CD14-positive monocyte (primary cell): ENCODE results near the gene ETDA. TPM values are rescaled to one million over a fixed set of nuclear protein-coding genes. Genes with fewer than 3 reads are reported as not detected.
"Not testable (repeated sequence)": the region's sequence is repeated elsewhere in the genome, so short reads cannot be mapped to it uniquely, and the experiment has no call there.

ENCODE experiments used
- DNase-seq, 3 donors: peaks; one replicate each; pipeline ENCODE4 v3.0.0-alpha.2; 2011 to 2022
- H2AFZ ChIP-seq: 2 replicates; pipeline ENCODE4 v1.6.0; 2012; ENCODE audit warnings: mild to moderate bottlenecking, low read depth, low read length, inconsistent platforms; ENCODE audit not compliant: insufficient read depth, poor library complexity, severe bottlenecking
- H3K27ac ChIP-seq, 2 donors: 1 replicate in 1 of 2; 2 replicates in 1 of 2; pipeline ENCODE4 v1.5.1; 2012 to 2013; ENCODE audit warnings: low read length in 2 of 2, control low read depth in 1 of 2, inconsistent platforms in 1 of 2, low read depth in 1 of 2, mild to moderate bottlenecking in 1 of 2
- H3K27me3 ChIP-seq, 2 donors: one replicate each; pipeline versions ENCODE4 v1.6.0 to v1.6.1; 2011 to 2013; ENCODE audit warnings: low read length in 2 of 2; ENCODE audit not compliant: control insufficient read depth in 2 of 2, insufficient read depth in 2 of 2
- H3K36me3 ChIP-seq, 2 donors: replicated peaks in 1 of 2; 1 replicate in 1 of 2; 2 replicates in 1 of 2; pipeline versions ENCODE4 v1.5.1 to v1.6.1; 2012 to 2013; ENCODE audit warnings: low read length in 2 of 2, control low read depth in 1 of 2, inconsistent platforms in 1 of 2, mild to moderate bottlenecking in 1 of 2; ENCODE audit not compliant: insufficient read depth in 2 of 2, control insufficient read depth in 1 of 2
- H3K4me1 ChIP-seq, 2 donors: 1 replicate in 1 of 2; 2 replicates in 1 of 2; pipeline versions ENCODE4 v1.5.1 to v1.6.1; 2012 to 2013; ENCODE audit warnings: low read length in 2 of 2, control low read depth in 1 of 2, inconsistent platforms in 1 of 2, mild to moderate bottlenecking in 1 of 2, moderate library complexity in 1 of 2; ENCODE audit not compliant: insufficient read depth in 2 of 2, control insufficient read depth in 1 of 2
- H3K4me2 ChIP-seq: replicated peaks from 2 replicates; pipeline ENCODE3; 2012; ENCODE audit warnings: low read length, moderate library complexity, mild to moderate bottlenecking; ENCODE audit not compliant: poor library complexity, severe bottlenecking; ENCODE audit errors: extremely low read depth
- H3K4me3 ChIP-seq, 3 experiments: fragments of 200-600 bp in 1 of 3; sonication (generic) in 1 of 3; replicated peaks in 1 of 3; 1 replicate in 2 of 3; 2 replicates in 1 of 3; pipeline ENCODE4 v1.5.1; 2011 to 2013; ENCODE audit warnings: low read length in 3 of 3, mild to moderate bottlenecking in 3 of 3, control low read depth in 2 of 3, low read depth in 2 of 3, inconsistent platforms in 1 of 3, moderate library complexity in 1 of 3
- H3K79me2 ChIP-seq: 2 replicates; pipeline ENCODE4 v1.6.0; 2012; ENCODE audit warnings: mild to moderate bottlenecking, control low read depth, inconsistent platforms, low read length, moderate library complexity; ENCODE audit not compliant: insufficient read depth
- H3K9ac ChIP-seq: 2 replicates; pipeline ENCODE4 v1.6.0; 2017; ENCODE audit warnings: low read length, mild to moderate bottlenecking; ENCODE audit not compliant: insufficient read depth, poor library complexity, severe bottlenecking
- H3K9me3 ChIP-seq, 2 donors: replicated peaks in 1 of 2; 1 replicate in 1 of 2; 2 replicates in 1 of 2; pipeline versions ENCODE4 v1.5.1 to v1.6.1; 2012 to 2013; ENCODE audit warnings: low read length in 2 of 2, control low read depth in 1 of 2; ENCODE audit not compliant: control insufficient read depth in 1 of 2, insufficient read depth in 1 of 2
- H4K20me1 ChIP-seq: 2 replicates; pipeline ENCODE4 v1.6.0; 2012; ENCODE audit warnings: mild to moderate bottlenecking, low read length, control low read depth, moderate library complexity; ENCODE audit not compliant: insufficient read depth
- H3K27ac Mint-ChIP-seq, 7 donors: one replicate each; pipeline ENCODE4 v1.8.0; 2020; ENCODE audit warnings: mild to moderate bottlenecking in 7 of 7, mixed read lengths in 7 of 7, moderate library complexity in 6 of 7, inconsistent platforms in 2 of 7
- H3K27me3 Mint-ChIP-seq, 3 donors: one replicate each; pipeline ENCODE4 v1.8.0; 2021 to 2022; ENCODE audit warnings: low read depth in 3 of 3, mild to moderate bottlenecking in 3 of 3, mixed read lengths in 3 of 3, moderate library complexity in 3 of 3, inconsistent platforms in 1 of 3
- H3K36me3 Mint-ChIP-seq, 2 donors: one replicate each; pipeline ENCODE4 v1.8.0; 2020; ENCODE audit warnings: mixed read lengths in 2 of 2, inconsistent platforms in 1 of 2, mild to moderate bottlenecking in 1 of 2
- H3K4me1 Mint-ChIP-seq: one replicate; pipeline ENCODE4 v1.8.0; 2020; ENCODE audit warnings: mild to moderate bottlenecking, mixed read lengths
- H3K4me3 Mint-ChIP-seq, 2 donors: one replicate each; pipeline ENCODE4 v1.8.0; 2020; ENCODE audit warnings: mild to moderate bottlenecking in 2 of 2, mixed read lengths in 2 of 2, moderate library complexity in 1 of 2
- H3K9me3 Mint-ChIP-seq, 7 donors: one replicate each; pipeline ENCODE4 v1.8.0; 2020 to 2022; ENCODE audit warnings: mixed read lengths in 7 of 7, mild to moderate bottlenecking in 6 of 7, moderate library complexity in 6 of 7, inconsistent platforms in 2 of 7
- WGBS: methylation state at CpG from one replicate; pipeline ENCODE4 v1.1.5; 2013; ENCODE audit warnings: missing lambda C conversion rate; ENCODE audit not compliant: insufficient coverage; 5-methylcytosine and 5-hydroxymethylcytosine counted together
- intact Hi-C, 2 donors: fragments of 100-400 bp; cut with micrococcal nuclease; formaldehyde crosslinking; loops; one replicate each; pipeline versions ENCODE4 v1.15.0 to v1.15.1; 2023
- polyA plus RNA-seq, 3 donors: library from polyadenylated mRNA; depleted of rRNA in 1 of 3; unstranded in 2 of 3; stranded (reverse) in 1 of 3; fragments of 300-500 nt in 2 of 3; fragments of >200 nt in 1 of 3; fragmentation: Illumina TruSeq in 2 of 3; gene quantifications; 1 replicate in 2 of 3; 2 replicates in 1 of 3; pipeline ENCODE4 v1.2.3, GENCODE V29; 2012 to 2021
- TF ChIP-seq, protein P1 (sequence below): fragments of 200-600 bp; IDR thresholded peaks from one replicate; pipeline ENCODE4 v1.8.0; 2022; ENCODE audit warnings: antibody characterized with exemption, mild to moderate bottlenecking

The ETDA gene
- polyA plus RNA-seq, 3 donors: not detected

DNA sequence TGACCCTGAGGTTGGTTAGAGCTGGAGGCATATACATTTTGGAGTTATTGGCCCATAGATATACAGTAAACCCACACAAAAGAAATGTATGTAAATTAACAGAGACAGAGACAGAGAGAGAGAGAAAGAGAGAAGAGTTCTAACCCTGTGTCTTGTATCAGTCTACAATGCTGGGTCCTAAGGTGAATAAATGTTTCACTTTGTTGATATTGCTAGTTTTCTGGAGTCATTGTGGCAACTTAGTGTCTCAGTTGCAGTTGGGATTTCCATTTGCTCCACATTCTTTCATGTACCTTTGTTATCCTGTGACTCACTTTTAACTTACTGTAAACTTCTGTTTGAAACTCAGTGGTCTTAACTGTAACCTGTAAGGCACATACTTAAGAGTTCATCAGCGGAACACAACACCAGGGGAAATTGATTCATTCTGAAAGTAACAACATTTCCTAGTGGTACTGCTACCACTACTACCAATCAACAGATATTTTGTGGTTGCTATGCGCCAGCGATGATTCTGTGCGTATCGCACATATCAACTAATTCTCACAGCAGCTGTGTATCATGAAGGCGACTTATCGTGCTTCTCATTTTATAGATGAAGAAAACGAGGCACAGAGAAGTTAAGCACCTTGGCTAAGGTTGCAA lies 38.5 kb upstream of the ETDA start:
- Histone ChIP-seq H2AFZ (no peak overlapping the region), H4K20me1 (no peaks in the 10 kb centered on the region), H3K4me2 (no peak overlapping the region), H3K9me3 (no peaks in the 10 kb centered on the region), H3K79me2 (no peaks in the 10 kb centered on the region), H3K4me1 (no peaks in the 10 kb centered on the region), H3K27me3 (peaks cover 0 to 3% of the 10 kb centered on the region in 2 donors), H3K36me3 (no peaks in the 10 kb centered on the region), H3K9ac (no peak overlapping the region), H3K27ac (no peak overlapping the region), H3K4me3 (no peak overlapping the region)
- Mint-ChIP-seq H3K27me3 (peaks cover 2 to 6% (median 4%) of the 10 kb centered on the region in 3 donors), H3K4me3 (no peak overlapping the region), H3K9me3 (no peaks in the 10 kb centered on the region), H3K27ac (no peak overlapping the region), H3K4me1 (no peaks in the 10 kb centered on the region), H3K36me3 (no peaks in the 10 kb centered on the region)
- 100% methylated on average over 1 of the region's 8 CpGs for WGBS
- TF ChIP-seq, protein P1, sequence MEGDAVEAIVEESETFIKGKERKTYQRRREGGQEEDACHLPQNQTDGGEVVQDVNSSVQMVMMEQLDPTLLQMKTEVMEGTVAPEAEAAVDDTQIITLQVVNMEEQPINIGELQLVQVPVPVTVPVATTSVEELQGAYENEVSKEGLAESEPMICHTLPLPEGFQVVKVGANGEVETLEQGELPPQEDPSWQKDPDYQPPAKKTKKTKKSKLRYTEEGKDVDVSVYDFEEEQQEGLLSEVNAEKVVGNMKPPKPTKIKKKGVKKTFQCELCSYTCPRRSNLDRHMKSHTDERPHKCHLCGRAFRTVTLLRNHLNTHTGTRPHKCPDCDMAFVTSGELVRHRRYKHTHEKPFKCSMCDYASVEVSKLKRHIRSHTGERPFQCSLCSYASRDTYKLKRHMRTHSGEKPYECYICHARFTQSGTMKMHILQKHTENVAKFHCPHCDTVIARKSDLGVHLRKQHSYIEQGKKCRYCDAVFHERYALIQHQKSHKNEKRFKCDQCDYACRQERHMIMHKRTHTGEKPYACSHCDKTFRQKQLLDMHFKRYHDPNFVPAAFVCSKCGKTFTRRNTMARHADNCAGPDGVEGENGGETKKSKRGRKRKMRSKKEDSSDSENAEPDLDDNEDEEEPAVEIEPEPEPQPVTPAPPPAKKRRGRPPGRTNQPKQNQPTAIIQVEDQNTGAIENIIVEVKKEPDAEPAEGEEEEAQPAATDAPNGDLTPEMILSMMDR: no peak
- DNase-seq: no peak
- intact Hi-C loops: no loop called here

DNA sequence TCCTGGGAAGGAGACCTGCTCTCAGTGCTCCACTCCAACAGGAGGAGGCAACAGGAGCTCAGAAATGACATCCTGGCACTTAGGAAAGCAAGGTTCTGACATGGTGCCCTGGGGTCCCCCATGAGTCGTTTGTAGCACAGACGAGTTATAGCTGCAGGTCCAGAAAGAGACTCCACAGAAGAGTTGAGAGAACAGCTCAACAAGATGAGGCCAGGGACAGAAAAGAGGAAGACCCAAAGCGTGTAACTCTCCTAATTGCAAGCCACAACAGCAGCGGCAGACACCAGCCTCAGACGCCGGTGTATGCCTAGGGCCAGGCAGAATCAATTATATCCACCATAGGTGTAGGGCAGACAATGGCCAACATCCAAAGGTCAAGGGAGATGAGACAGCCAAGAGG lies 5.9 kb upstream of the ETDA start:
- H3K27ac Mint-ChIP-seq, H3K4me3 Mint-ChIP-seq, H3K9me3 ChIP-seq, H3K27me3 ChIP-seq, H4K20me1 ChIP-seq, H3K36me3 ChIP-seq, H3K4me3 ChIP-seq, H3K4me2 ChIP-seq, H3K36me3 Mint-ChIP-seq, DNase-seq, H3K79me2 ChIP-seq, H2AFZ ChIP-seq, intact Hi-C loops, H3K27ac ChIP-seq, H3K4me1 Mint-ChIP-seq, H3K27me3 Mint-ChIP-seq, H3K4me1 ChIP-seq, H3K9ac ChIP-seq, H3K9me3 Mint-ChIP-seq: not testable (repeated sequence)
- no CpG with 5 or more reads among the region's 6 CpGs for WGBS

DNA sequence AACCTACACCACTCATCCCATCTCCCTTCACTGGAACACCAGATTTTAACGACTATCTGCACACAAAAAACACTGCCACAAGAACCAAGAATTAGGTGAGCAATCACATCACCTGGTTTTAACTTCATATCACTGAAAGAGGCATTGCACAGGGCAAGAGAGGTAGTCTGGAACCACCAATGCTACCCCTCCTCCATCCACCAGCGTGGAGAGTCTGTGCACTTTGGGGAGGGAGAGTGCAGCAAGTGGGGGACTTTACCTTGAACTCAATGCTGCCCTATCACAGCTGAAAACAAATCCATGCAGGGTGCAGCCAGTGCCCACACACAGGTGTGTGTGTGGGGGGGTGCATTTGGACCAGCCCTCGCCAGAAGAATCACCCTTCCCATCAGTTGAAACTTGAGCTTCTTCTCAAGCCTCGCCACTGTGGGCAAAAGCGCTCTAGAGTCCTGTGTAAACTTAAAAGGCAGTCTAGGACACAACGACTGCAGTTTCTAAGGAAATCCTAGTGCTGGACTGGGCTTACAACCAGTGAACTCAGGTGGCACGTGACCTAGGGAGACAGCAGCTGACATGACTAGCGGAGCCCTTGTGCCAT lies 4.3 kb downstream of the ETDA start:
- H2AFZ ChIP-seq, H3K9ac ChIP-seq, intact Hi-C loops, H3K36me3 ChIP-seq, DNase-seq, H3K79me2 ChIP-seq, H3K27me3 Mint-ChIP-seq, H3K4me2 ChIP-seq, H3K4me3 ChIP-seq, H3K9me3 Mint-ChIP-seq, H3K27ac Mint-ChIP-seq, H4K20me1 ChIP-seq, H3K4me3 Mint-ChIP-seq, H3K9me3 ChIP-seq, H3K4me1 Mint-ChIP-seq, H3K4me1 ChIP-seq, H3K27me3 ChIP-seq, H3K36me3 Mint-ChIP-seq, H3K27ac ChIP-seq: not testable (repeated sequence)
- WGBS: 78% methylated on average over 3 of the region's 8 CpGs
